ENCODE measurements around the gene UNC119. TPM values are rescaled to one million over a fixed set of nuclear protein-coding genes. Genes with fewer than 3 reads are reported as not detected.
A peak's percentile ranks its signal among the peaks of the same experiment; 100 is the strongest.

UNC119 gene
- total and polyA plus RNA-seq, 12 donors, result 26.7 to 80.8 (median 38.8) TPM

DNA sequence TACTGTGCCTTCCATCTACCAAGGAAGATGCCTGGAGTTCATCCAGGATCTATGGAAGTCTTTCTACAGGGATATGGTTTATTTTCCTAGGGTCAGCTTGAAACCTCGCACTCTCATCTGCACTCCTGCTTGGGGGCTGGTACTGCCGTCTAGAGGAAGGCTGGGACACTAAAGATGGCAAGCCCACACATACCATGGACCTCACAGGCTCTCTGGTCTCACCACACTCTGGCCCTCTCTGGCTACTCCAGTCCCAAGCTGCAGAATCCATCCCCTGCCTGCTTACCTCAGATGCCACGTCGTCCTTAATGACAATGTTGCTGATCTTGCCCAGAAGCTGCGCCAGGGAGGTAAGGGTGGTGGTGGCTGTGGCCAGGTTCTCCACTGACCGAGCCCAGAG lies 2.1 kb upstream of the UNC119 start:
- Histone ChIP-seq H3K36me3 (replicated peaks in 1 of 2) (peaks cover 0 to 58% of the 10 kb centered on the region in 2 donors), H3K4me1 (replicated peaks in 1 of 2) (peaks cover 7 to 20% of the 10 kb centered on the region in 2 donors), H3K9me3 (replicated peaks in 1 of 3) (no peaks in the 10 kb centered on the region), H3K4me3 (no peak overlapping the region), H3K27ac (no peak overlapping the region), H3K27me3 (no peaks in the 10 kb centered on the region)
- intact Hi-C loops (cut with DNase I), result no loop called here
- TF ChIP-seq POLR2A (IDR thresholded peaks at IDR 0.05), result no peak
- TF ChIP-seq, protein P1, sequence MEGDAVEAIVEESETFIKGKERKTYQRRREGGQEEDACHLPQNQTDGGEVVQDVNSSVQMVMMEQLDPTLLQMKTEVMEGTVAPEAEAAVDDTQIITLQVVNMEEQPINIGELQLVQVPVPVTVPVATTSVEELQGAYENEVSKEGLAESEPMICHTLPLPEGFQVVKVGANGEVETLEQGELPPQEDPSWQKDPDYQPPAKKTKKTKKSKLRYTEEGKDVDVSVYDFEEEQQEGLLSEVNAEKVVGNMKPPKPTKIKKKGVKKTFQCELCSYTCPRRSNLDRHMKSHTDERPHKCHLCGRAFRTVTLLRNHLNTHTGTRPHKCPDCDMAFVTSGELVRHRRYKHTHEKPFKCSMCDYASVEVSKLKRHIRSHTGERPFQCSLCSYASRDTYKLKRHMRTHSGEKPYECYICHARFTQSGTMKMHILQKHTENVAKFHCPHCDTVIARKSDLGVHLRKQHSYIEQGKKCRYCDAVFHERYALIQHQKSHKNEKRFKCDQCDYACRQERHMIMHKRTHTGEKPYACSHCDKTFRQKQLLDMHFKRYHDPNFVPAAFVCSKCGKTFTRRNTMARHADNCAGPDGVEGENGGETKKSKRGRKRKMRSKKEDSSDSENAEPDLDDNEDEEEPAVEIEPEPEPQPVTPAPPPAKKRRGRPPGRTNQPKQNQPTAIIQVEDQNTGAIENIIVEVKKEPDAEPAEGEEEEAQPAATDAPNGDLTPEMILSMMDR (IDR thresholded peaks at IDR 0.05), result no peak
- 80 to 96% (median 83%) methylated on average over 5 to 6 of the region's 6 CpGs for WGBS, 4 donors
- no peak for DNase-seq

DNA sequence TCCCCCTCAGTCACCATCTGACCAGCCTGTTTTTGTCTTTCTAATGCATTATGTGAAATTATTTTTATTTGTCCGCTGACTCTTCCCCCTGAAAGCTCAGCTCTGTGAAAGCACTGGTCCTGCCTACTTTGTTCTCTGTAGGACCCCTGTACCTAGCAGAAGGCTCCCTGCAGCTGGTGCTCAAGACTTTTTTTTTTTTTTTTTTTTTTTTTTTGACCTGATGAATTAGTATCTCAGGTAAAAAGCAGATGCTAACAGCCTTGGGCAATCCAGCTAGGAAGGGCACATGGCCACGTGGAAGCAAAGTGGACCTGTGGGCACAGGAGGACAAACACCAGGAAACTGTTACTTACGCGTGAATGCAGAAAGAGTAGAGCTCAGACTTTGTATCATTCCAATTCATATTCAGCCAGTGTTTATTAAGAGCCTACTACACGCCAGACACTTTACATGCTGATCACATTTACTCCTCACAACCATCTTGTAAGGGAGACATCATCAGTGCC lies 629 bp upstream of the UNC119 start:
- Histone ChIP-seq H3K4me3 (no peak overlapping the region), H3K4me1 (replicated peaks in 1 of 2) (peaks cover 7 to 22% of the 10 kb centered on the region in 2 donors), H3K9me3 (replicated peaks in 1 of 3) (no peaks in the 10 kb centered on the region), H3K27ac (peak overlapping the region in 1 of 5 donors; percentile 72), H3K27me3 (no peaks in the 10 kb centered on the region), H3K36me3 (replicated peaks in 1 of 2) (peaks cover 0 to 44% of the 10 kb centered on the region in 2 donors)
- no peak for DNase-seq
- WGBS, 4 donors, result 89 to 91% (median 90%) methylated on average over 5 of the region's 5 CpGs
- intact Hi-C loops (cut with DNase I), result no loop called here
- TF ChIP-seq, protein P1 (IDR thresholded peaks at IDR 0.05), result no peak
- no peak for TF ChIP-seq POLR2A (IDR thresholded peaks at IDR 0.05)

DNA sequence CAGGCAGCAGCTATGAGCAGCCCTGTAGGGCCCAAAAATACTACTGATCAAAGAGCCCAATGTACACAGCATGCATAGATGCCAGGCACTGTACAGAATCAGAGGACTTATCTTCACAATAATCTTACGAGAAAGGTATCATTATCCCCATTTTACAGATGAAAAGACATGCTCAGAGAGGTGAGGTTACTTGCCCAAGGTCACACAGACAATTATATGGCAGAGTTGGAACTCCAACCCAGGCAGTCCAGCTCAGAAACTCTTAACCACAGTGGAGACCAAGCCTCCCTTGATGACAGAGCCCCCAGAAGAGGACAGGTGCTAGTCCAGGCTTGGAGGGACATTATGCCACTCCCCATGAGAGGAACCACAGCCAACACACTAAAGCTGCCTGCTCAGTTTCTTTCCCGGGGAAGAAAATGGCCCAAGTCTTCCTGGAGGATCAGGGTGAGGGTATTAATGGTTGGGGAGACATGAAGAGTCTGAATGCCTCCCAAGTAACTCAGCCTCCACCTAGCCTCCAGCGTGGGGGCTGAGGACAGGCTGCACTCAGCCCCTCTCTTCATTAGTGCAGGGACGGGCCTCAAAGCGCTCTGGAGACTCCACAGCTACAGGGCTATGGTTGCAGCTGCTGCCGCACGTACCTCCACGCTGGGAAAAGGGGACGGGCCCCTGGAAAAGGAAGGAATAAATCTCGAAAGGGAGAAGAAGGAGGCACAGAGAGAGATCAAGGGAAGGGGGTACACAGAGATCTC lies 826 bp downstream of the UNC119 start:
- peaks cover 7 to 22% of the 10 kb centered on the region in 2 donors for H3K4me1 ChIP-seq (replicated peaks in 1 of 2)
- no peaks in the 10 kb centered on the region for H3K27me3 ChIP-seq
- whole genome bisulfite sequencing, 4 donors, result 13 to 19% (median 16%) methylated on average over 8 to 10 of the region's 10 CpGs
- peaks cover 0 to 39% of the 10 kb centered on the region in 2 donors for H3K36me3 ChIP-seq (replicated peaks in 1 of 2)
- intact Hi-C loops (cut with DNase I), result no loop called here
- TF ChIP-seq, protein P1 (IDR thresholded peaks at IDR 0.05), result no peak
- H3K27ac ChIP-seq, result peak overlapping the region in 2 of 5 donors; percentile 69 to 72
- H3K4me3 ChIP-seq, result peak overlapping the region in 2 of 4 donors; percentile 79 to 93
- no peak for DNase-seq
- H3K9me3 ChIP-seq (replicated peaks in 1 of 3), result no peaks in the 10 kb centered on the region

DNA sequence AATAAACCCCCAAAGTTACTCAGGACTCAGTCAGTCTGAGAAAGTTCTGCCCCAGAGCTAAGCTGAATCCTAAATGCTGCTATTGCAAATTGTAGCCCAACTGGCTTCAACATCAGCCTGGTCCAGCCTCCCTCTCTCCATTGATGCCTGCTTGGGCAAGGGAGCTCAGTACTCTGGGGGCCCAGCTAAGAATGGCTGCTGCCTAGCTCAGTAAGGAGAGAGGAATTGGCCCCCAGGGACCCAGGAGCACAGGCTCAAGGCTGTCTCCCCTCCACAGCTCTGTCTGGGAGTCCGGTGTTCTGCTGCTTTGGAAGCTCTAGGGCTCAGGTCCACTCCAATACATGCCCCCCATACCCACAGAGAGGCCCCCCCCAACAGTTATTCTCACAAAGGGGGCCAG lies 1.6 kb downstream of the UNC119 start:
- Histone ChIP-seq H3K27ac (no peak overlapping the region), H3K27me3 (no peaks in the 10 kb centered on the region), H3K9me3 (replicated peaks in 1 of 3) (no peaks in the 10 kb centered on the region), H3K36me3 (replicated peaks in 1 of 2) (peaks cover 0 to 35% of the 10 kb centered on the region in 2 donors), H3K4me3 (no peak overlapping the region), H3K4me1 (replicated peaks in 1 of 2) (peaks cover 7 to 22% of the 10 kb centered on the region in 2 donors)
- intact Hi-C loops (cut with DNase I), result no loop called here
- no peak for TF ChIP-seq POLR2A (IDR thresholded peaks at IDR 0.05)
- TF ChIP-seq, protein P1 (IDR thresholded peaks at IDR 0.05), result no peak
- WGBS, 4 donors, result 85 to 100% (median 94%) methylated on average over 1 of the region's 1 CpG
- DNase-seq, result no peak

All from adrenal gland (tissue), 12 donors.